Natural killer cell (primary cell): ENCODE data around the gene UBAP1. TPM values are rescaled to one million over a fixed set of nuclear protein-coding genes. Genes with fewer than 3 reads are reported as not detected.

Experiments used
- ATAC-seq, 3 donors: fragments of 150-1000 bp in 2 of 3; fragments of 200-7000 bp in 1 of 3; cut with Tn5 transposase; 1 replicate in 1 of 3; 2 replicates in 2 of 3; pipeline ENCODE4 v1.10.0; 2021; ENCODE audit warnings: mild to moderate bottlenecking in 2 of 3, moderate library complexity in 2 of 3
- DNase-seq, 2 donors: peaks; one replicate each; pipeline versions ENCODE4 v3.0.0 to v3.0.0-alpha.2; 2013 to 2021; ENCODE audit warnings: mixed read lengths in 1 of 2
- H3K27ac ChIP-seq: one replicate; pipeline ENCODE4 v1.5.1; 2013; ENCODE audit warnings: mild to moderate bottlenecking, low read length
- H3K27me3 ChIP-seq: one replicate; pipeline ENCODE4 v1.6.1; 2013; ENCODE audit warnings: low read length; ENCODE audit not compliant: control insufficient read depth, insufficient read depth
- H3K36me3 ChIP-seq: one replicate; pipeline ENCODE4 v1.6.1; 2013; ENCODE audit warnings: low read length; ENCODE audit not compliant: control insufficient read depth, insufficient read depth
- H3K4me1 ChIP-seq: one replicate; pipeline ENCODE4 v1.6.1; 2013; ENCODE audit warnings: low read length; ENCODE audit not compliant: control insufficient read depth, insufficient read depth
- H3K4me3 ChIP-seq: one replicate; pipeline ENCODE4 v1.5.1; 2013; ENCODE audit warnings: low read length
- H3K9me3 ChIP-seq: one replicate; pipeline ENCODE4 v1.6.1; 2013; ENCODE audit warnings: low read length; ENCODE audit not compliant: control insufficient read depth, insufficient read depth
- H3K27ac Mint-ChIP-seq, 2 donors: one replicate each; pipeline ENCODE4 v1.8.0; 2022; ENCODE audit warnings: mild to moderate bottlenecking in 2 of 2, mixed read lengths in 2 of 2, moderate library complexity in 1 of 2
- H3K27me3 Mint-ChIP-seq, 2 donors: one replicate each; pipeline ENCODE4 v1.8.0; 2022; ENCODE audit warnings: low read depth in 2 of 2, mixed read lengths in 2 of 2
- H3K36me3 Mint-ChIP-seq: one replicate; pipeline ENCODE4 v1.8.0; 2022; ENCODE audit warnings: mixed read lengths
- H3K4me1 Mint-ChIP-seq, 2 donors: one replicate each; pipeline ENCODE4 v1.8.0; 2022; ENCODE audit warnings: mixed read lengths in 2 of 2
- H3K4me3 Mint-ChIP-seq: one replicate; pipeline ENCODE4 v1.8.0; 2022; ENCODE audit warnings: mild to moderate bottlenecking, moderate library complexity, mixed read lengths
- H3K9me3 Mint-ChIP-seq, 2 donors: one replicate each; pipeline ENCODE4 v1.8.0; 2022; ENCODE audit warnings: mixed read lengths in 2 of 2
- CTCF ChIP-seq: fragments of 200-600 bp; IDR thresholded peaks from one replicate; pipeline ENCODE4 v1.8.0; 2022; ENCODE audit warnings: antibody characterized with exemption
- WGBS: methylation state at CpG from one replicate; pipeline ENCODE4 v1.1.7; 2013; ENCODE audit warnings: missing lambda C conversion rate; ENCODE audit not compliant: insufficient coverage; 5-methylcytosine and 5-hydroxymethylcytosine counted together
- intact Hi-C: fragments of 100-400 bp; cut with micrococcal nuclease; formaldehyde crosslinking; loops from one replicate; pipeline ENCODE4 v1.14.2; 2022
- total RNA-seq, 4 donors: library from RNA; stranded (reverse); fragments of 120-200 nt in 1 of 4; gene quantifications; one replicate each; pipeline versions ENCODE4 v1.2.3 to v1.2.4, GENCODE V29; 2013 to 2022

Gene UBAP1
- total RNA-seq, 3 donors from 2014 or later (not counting 1 experiment from before 2014, with no cell fraction given): 43.6 to 59.3 (median 49.7) TPM

GRCh38 chr9:34185778-34186551 lies 7.1 kb downstream of the UBAP1 start:
- Mint-ChIP-seq H3K4me3 (peak overlapping the region; percentile 42), H3K4me1 (peaks cover 33% of the 10 kb centered on the region in 2 donors), H3K9me3 (no peaks in the 10 kb centered on the region), H3K27ac (peak overlapping the region; percentile 78 to 83), H3K27me3 (no peaks in the 10 kb centered on the region), H3K36me3 (no peaks in the 10 kb centered on the region)
- no peak for TF ChIP-seq CTCF
- peak; percentile 95 to 96 (median 96) for ATAC-seq
- H3K36me3 ChIP-seq: no peaks in the 10 kb centered on the region
- no peaks in the 10 kb centered on the region for H3K9me3 ChIP-seq
- H3K4me1 ChIP-seq: peaks cover 31% of the 10 kb centered on the region
- intact Hi-C loops: no loop called here
- H3K4me3 ChIP-seq: no peak overlapping the region
- H3K27ac ChIP-seq: peak overlapping the region; percentile 57
- DNase-seq: peak in 1 of 2 donors; percentile 60
- no peaks in the 10 kb centered on the region for H3K27me3 ChIP-seq
- 44% methylated on average over 2 of the region's 3 CpGs for WGBS

GRCh38 chr9:34187891-34188240 lies 9.0 kb downstream of the UBAP1 start:
- H3K4me1 ChIP-seq: peaks cover 40% of the 10 kb centered on the region
- H3K27me3 ChIP-seq: no peaks in the 10 kb centered on the region
- Mint-ChIP-seq H3K27ac (peak overlapping the region; percentile 78 to 83), H3K36me3 (no peaks in the 10 kb centered on the region), H3K9me3 (no peaks in the 10 kb centered on the region), H3K4me3 (no peak overlapping the region), H3K27me3 (no peaks in the 10 kb centered on the region), H3K4me1 (peaks cover 38 to 39% of the 10 kb centered on the region in 2 donors)
- ATAC-seq: no peak
- WGBS: no CpG with 5 or more reads among the region's 1 CpG
- DNase-seq: no peak
- no peaks in the 10 kb centered on the region for H3K36me3 ChIP-seq
- H3K4me3 ChIP-seq: no peak overlapping the region
- TF ChIP-seq CTCF: no peak
- intact Hi-C loops: no loop called here
- H3K9me3 ChIP-seq: no peaks in the 10 kb centered on the region
- H3K27ac ChIP-seq: no peak overlapping the region

GRCh38 chr9:34190996-34191892 lies 12.4 kb downstream of the UBAP1 start:
- H3K4me1 ChIP-seq: peaks cover 46% of the 10 kb centered on the region
- H3K36me3 Mint-ChIP-seq: no peaks in the 10 kb centered on the region
- H3K36me3 ChIP-seq: no peaks in the 10 kb centered on the region
- H3K27ac ChIP-seq: no peak overlapping the region
- H3K27me3 Mint-ChIP-seq: no peaks in the 10 kb centered on the region
- no peak overlapping the region for H3K4me3 ChIP-seq
- H3K27me3 ChIP-seq: no peaks in the 10 kb centered on the region
- H3K4me3 Mint-ChIP-seq: peak overlapping the region; percentile 45
- peak overlapping the region; percentile 71 to 73 for H3K27ac Mint-ChIP-seq
- intact Hi-C loops: loop anchor here (5.0 kb wide), 1 partner anchor 64 kb away; the partner anchor contains the start of gene DCAF12
- no peak for ATAC-seq
- WGBS: 88% methylated on average over 5 of the region's 5 CpGs
- no peaks in the 10 kb centered on the region for H3K9me3 ChIP-seq
- no peak for TF ChIP-seq CTCF
- H3K9me3 Mint-ChIP-seq: no peaks in the 10 kb centered on the region
- peaks cover 47 to 50% of the 10 kb centered on the region in 2 donors for H3K4me1 Mint-ChIP-seq
- no peak for DNase-seq
